Gastroesophageal sphincter (tissue), 4 donors: ENCODE results near the gene TKT. TPM values are rescaled to one million over a fixed set of nuclear protein-coding genes. Genes with fewer than 3 reads are reported as not detected.

ENCODE experiments used
- ATAC-seq: fragments of 150-250 bp; one replicate; pipeline ENCODE4 v1.9.1; 2016; ENCODE audit warnings: mild to moderate bottlenecking, moderate library complexity
- H3K27ac ChIP-seq, 4 donors: fragments of 200-600 bp; sonication (generic) in 3 of 4; 1 replicate in 3 of 4; 2 replicates in 1 of 4; pipeline ENCODE4 v1.5.1; 2016 to 2019
- H3K27me3 ChIP-seq: fragments of 200-600 bp; sonication (generic); one replicate; pipeline ENCODE4 v1.5.1; 2019
- H3K36me3 ChIP-seq, 2 donors: fragments of 200-600 bp; sonication (generic); one replicate each; pipeline ENCODE4 v1.5.1; 2019; ENCODE audit warnings: control low read depth in 1 of 2
- H3K4me1 ChIP-seq, 3 donors: fragments of 200-600 bp; sonication (generic); 1 replicate in 2 of 3; 2 replicates in 1 of 3; pipeline ENCODE4 v1.5.1; 2016 to 2019; ENCODE audit warnings: control low read depth in 2 of 3
- H3K4me3 ChIP-seq, 2 donors: fragments of 200-600 bp; sonication (generic); one replicate each; pipeline ENCODE4 v1.5.1; 2019; ENCODE audit warnings: mild to moderate bottlenecking in 1 of 2, moderate library complexity in 1 of 2
- H3K9me3 ChIP-seq, 3 donors: fragments of 200-600 bp; sonication (generic); one replicate each; pipeline ENCODE4 v1.5.1; 2017 to 2019; ENCODE audit warnings: control low read depth in 2 of 3
- CTCF ChIP-seq, 4 experiments: fragments of 200-600 bp in 2 of 4; fragments of 450-650 bp in 2 of 4; sonication (generic) in 1 of 4; IDR thresholded peaks; one replicate each; pipeline ENCODE4 v1.5.1; 2017 to 2019; ENCODE audit warnings: antibody characterized with exemption in 4 of 4, mild to moderate bottlenecking in 2 of 4, moderate library complexity in 2 of 4
- EP300 ChIP-seq: sonication (generic); formaldehyde crosslinking; IDR thresholded peaks from one replicate; pipeline ENCODE4 v1.6.1; 2017; ENCODE audit warnings: antibody characterized with exemption, mild to moderate bottlenecking
- POLR2A ChIP-seq, 2 donors: fragments of 450-650 bp; IDR thresholded peaks; one replicate each; pipeline ENCODE4 v1.6.1; 2017; ENCODE audit warnings: antibody characterized with exemption in 2 of 2, mild to moderate bottlenecking in 2 of 2, moderate library complexity in 1 of 2
- POLR2AphosphoS5 ChIP-seq: sonication (generic); formaldehyde crosslinking; IDR thresholded peaks from one replicate; pipeline ENCODE4 v1.6.1; 2017; ENCODE audit warnings: antibody characterized with exemption
- WGBS, 2 donors: methylation state at CpG; one replicate each; pipeline ENCODE4 v1.1.5; 2018; ENCODE audit warnings: low coverage in 1 of 2; 5-methylcytosine and 5-hydroxymethylcytosine counted together
- total RNA-seq, 4 donors: library from RNA; depleted of rRNA; stranded (reverse); fragments of >200 nt; gene quantifications; one replicate each; pipeline ENCODE4 v1.1.0, GENCODE V29; 2016

Gene TKT
- total RNA-seq, 4 donors from 2014 or later = 218 to 386 (median 278) TPM

- ATAC-seq = no peak
- Histone ChIP-seq H3K4me1 (peaks cover 0 to 29% (median 12%) of the 10 kb centered on the region in 3 donors), H3K27ac (peak overlapping the region in 2 of 4 donors; percentile 91 to 95)
Measured at GRCh38 chr3:53257465-53257864, 1.6 kb upstream of the TKT start.

GRCh38 chr3:53256704-53257055 lies 858 bp upstream of the TKT start:
- H3K4me1 ChIP-seq = peaks cover 0 to 37% (median 18%) of the 10 kb centered on the region in 3 donors
- no peaks in the 10 kb centered on the region for H3K9me3 ChIP-seq
- WGBS, 2 donors = 71 to 80% methylated on average over 1 to 4 of the region's 5 CpGs

More at GRCh38 chr3:53257465-53257864, 1.6 kb upstream of the TKT start:
- Histone ChIP-seq H3K9me3 (no peaks in the 10 kb centered on the region), H3K36me3 (no peaks in the 10 kb centered on the region), H3K27me3 (no peaks in the 10 kb centered on the region), H3K4me3 (no peak overlapping the region)
- no CpG with 5 or more reads among the region's 4 CpGs for WGBS, 2 donors
- TF ChIP-seq EP300 (no peak), POLR2A (IDR thresholded peaks at IDR 0.05) (no peak), POLR2AphosphoS5 (no peak), CTCF (IDR thresholded peaks at IDR 0.05) (no peak)

GRCh38 chr3:53255423-53255774 lies 423 bp downstream of the TKT start:
- no peaks in the 10 kb centered on the region for H3K9me3 ChIP-seq
- peaks cover 0 to 49% (median 29%) of the 10 kb centered on the region in 3 donors for H3K4me1 ChIP-seq
- peak overlapping the region; percentile 72 to 99 for H3K4me3 ChIP-seq
- H3K36me3 ChIP-seq = no peaks in the 10 kb centered on the region
- TF ChIP-seq CTCF (IDR thresholded peaks at IDR 0.05) = no peak
- TF ChIP-seq POLR2AphosphoS5 = no peak
- TF ChIP-seq POLR2A (IDR thresholded peaks at IDR 0.05) = no peak
- no peak for TF ChIP-seq EP300
- ATAC-seq = peak; percentile 44
- 0% methylated on average over 7 of the region's 44 CpGs; no CpG with 5 or more reads in 1 of the 2 donors for WGBS, 2 donors
- no peaks in the 10 kb centered on the region for H3K27me3 ChIP-seq
- peak overlapping the region; percentile 51 to 95 (median 92) for H3K27ac ChIP-seq

More at GRCh38 chr3:53256704-53257055, 858 bp upstream of the TKT start:
- no peak for ATAC-seq
- TF ChIP-seq EP300 (no peak), POLR2A (IDR thresholded peaks at IDR 0.05) (no peak), POLR2AphosphoS5 (no peak), CTCF (IDR thresholded peaks at IDR 0.05) (no peak)
- no peaks in the 10 kb centered on the region for H3K36me3 ChIP-seq
- H3K4me3 ChIP-seq = no peak overlapping the region
- H3K27ac ChIP-seq = peak overlapping the region in 3 of 4 donors; percentile 91 to 95 (median 92)
- no peaks in the 10 kb centered on the region for H3K27me3 ChIP-seq

- no peak for TF ChIP-seq CTCF (IDR thresholded peaks at IDR 0.05)
- no peak for TF ChIP-seq EP300
- no peak for TF ChIP-seq POLR2AphosphoS5
- TF ChIP-seq POLR2A (IDR thresholded peaks at IDR 0.05) = no peak
- Histone ChIP-seq H3K4me1 (peaks cover 0 to 56% (median 33%) of the 10 kb centered on the region in 3 donors), H3K36me3 (no peaks in the 10 kb centered on the region), H3K4me3 (peak overlapping the region; percentile 72 to 99), H3K27ac (peak overlapping the region; percentile 51 to 95 (median 92)), H3K9me3 (no peaks in the 10 kb centered on the region), H3K27me3 (no peaks in the 10 kb centered on the region)
- peak; percentile 52 for ATAC-seq
- no CpG with 5 or more reads among the region's 32 CpGs for WGBS, 2 donors
Measured at GRCh38 chr3:53254509-53255422, 1.1 kb downstream of the TKT start.
